ELR (cell line): ENCODE results near the gene PPFIA1.

Source experiments
- DNase-seq: peaks from one replicate; pipeline ENCODE4 v3.0.0-alpha.2; 2015; ENCODE audit warnings: low read depth

The PPFIA1 gene

DNA sequence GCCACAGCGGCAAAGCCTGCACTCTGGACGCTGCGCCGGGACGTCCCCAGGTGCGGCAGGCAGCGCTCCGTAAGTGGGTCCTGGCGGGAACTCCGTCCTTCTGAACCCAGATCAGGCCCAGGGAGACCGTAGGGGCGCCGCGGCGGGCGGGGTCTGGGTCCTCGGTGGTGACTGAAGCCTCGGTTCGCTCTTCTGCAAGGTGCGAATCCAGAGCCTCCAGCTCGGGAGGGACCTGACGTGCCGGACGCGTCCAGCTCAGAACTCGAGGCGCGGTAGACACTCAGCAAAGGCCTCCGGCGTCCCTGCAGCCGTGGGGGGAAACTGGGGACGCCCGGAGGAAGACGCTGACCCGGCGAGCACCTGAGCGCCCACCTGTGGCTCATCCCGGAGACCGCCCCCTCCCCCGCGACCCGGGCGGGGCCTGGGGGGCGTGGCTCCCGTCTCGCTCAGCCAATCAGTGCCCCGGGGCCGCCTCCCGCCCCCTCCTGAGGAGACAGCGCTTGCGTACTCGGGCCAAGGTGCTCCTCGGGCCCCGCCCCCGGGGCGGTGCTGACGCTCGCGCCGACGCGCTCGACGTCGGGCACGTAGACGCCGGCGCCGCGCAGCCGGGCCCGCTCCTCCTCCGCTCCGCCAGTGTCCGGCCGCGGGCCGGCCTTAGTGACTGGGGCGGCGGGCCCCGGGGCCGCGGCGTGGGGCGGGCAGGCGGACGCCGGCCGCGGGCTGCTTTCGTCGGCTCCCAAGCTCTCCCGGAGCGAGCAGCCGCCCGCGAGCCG is at the start of gene PPFIA1:
Gene PPFIA1, plus strand, starts transcription at position 587 of the 773 bp plus-strand sequence. CDS start 1,483 bp downstream, outside the sequence.
- DNase-seq, result peak; percentile 94

DNA sequence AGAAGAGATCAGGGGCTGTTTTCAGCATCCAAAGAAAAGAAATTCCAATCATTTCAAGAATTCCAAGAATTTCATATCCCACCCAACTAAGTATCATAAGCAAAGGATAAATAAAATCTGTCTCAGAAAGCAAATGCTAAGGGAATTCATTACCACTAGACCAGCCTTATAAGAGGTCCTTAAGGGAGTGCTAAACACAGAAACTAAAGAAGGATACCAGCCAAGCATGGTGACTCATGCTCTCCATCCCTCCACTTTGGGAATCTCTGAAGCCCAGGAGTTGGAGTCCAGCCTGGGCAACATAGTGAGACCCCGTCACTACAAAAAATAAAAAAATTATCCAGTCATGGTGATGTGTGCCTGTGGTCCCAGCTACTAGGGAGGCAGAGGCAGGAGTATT is 49.6 kb upstream of the PPFIA1 start:
- DNase-seq, result peak; percentile 20

DNA sequence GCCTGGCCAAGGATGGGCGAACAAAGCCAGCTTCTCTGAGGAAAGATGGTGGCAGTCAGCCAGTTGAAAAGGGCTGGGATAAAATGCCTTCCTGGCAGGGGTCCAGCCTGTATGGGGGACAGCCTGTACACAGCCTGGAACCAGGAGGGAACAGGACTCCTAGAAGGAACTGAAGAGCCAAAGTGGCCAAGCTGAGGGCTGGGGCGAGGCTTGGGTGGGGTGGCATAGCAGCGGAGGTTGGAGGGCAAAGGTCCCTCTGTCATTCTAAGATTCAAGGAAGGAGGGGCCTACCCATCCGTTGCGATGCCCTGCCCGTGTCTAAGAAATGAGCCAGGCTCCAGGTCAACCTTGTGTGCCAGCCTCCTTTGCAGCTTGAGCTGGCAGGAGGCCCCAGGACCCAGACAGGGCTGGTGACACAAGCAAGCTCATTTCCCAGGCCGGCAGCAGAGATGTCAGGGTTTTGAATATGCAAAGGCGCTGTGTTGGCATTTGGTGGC is 44.8 kb upstream of the PPFIA1 start:
- no peak for DNase-seq

DNA sequence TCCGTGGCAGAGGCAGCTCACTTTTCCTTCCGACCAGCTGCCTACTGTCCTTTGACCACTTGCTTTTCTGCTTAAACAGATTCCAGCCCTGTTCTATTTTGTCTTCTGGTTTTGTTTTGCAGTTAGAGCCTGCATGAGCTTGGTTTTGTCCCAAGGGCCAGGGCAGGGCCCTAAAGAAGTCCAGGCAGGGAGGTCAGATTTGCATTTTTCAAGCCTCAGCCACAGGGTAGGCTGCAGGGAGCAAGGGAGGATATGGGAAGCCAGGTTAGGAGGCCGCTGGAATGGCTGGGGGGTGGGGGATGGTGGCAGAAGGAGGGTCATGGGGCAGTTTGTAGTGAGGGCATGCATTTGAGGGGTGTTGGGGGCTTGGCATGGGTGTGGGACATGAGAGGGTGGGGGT is 44.3 kb upstream of the PPFIA1 start:
- no peak for DNase-seq

DNA sequence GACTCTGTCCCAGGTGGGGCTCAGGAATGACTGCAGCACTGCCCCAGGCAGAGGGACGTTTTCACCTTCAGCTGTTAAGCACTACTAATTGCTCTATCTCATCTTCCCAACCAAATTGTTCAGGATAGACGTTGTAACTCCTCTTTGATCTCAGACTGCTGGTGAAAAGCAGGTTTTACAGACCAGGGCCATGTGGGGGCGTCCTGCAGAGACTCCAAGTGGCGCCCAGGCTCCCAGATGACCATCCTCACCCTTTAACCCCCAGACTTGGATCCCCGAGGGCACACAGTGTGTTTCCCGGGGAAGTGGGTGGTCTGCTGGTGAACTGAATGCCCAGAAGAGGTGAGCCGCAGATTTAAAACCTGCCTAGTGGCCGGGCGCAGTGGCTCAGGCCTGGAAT is 43.5 kb upstream of the PPFIA1 start:
- DNase-seq, result peak; percentile 49

DNA sequence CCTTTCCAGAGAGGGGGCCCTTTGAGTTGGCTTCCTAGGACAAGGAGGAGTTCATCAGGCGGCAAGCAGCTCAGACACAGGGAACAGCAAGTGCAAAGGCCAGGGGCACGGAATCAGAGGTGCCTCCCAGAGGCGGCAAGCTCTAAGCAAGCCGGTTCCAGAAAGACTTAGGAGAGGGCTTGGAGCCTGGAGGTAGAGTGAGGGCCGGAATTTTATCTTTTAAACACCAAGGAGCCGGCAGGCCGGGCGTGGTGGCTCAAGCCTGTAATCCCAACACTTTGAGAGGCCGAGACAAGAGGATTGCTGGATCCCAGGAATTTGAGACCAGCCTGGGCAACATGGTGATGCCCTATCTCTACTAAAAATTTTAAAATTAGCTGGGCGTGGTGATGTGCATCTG is 40.8 kb upstream of the PPFIA1 start:
- DNase-seq, result no peak

DNA sequence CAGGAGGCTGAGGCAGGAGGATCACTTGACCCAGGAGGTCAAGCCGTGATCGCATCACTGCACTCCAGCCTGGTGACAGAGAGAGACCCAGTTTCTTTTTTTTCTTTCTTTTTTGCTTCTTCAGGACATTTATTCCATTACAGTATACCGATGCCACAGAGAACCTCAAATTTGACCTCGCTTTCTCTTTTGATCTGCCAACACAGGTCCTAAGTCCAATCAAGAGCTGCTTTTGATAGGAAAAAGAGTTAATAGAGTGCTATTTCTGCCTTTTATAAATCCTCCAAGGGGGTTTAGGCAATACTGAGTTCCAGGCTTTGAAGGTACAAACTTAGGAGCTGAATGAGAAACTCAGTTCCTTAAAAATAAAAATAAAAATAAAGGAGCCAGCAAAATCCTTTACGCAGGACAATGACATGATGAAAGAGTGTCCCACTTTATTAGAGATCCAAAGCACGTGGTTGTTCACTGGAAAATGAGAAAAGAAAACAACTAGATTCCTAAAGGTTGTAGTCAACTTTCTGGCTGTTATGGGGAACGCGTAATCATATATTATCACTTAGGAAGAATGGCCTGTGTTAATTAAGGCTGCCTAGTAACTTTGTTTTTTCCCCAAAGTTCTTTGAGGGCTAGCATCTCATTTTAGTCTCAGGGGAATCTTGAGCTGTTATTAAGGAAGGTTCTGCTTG is 40.2 kb upstream of the PPFIA1 start:
- no peak for DNase-seq

DNA sequence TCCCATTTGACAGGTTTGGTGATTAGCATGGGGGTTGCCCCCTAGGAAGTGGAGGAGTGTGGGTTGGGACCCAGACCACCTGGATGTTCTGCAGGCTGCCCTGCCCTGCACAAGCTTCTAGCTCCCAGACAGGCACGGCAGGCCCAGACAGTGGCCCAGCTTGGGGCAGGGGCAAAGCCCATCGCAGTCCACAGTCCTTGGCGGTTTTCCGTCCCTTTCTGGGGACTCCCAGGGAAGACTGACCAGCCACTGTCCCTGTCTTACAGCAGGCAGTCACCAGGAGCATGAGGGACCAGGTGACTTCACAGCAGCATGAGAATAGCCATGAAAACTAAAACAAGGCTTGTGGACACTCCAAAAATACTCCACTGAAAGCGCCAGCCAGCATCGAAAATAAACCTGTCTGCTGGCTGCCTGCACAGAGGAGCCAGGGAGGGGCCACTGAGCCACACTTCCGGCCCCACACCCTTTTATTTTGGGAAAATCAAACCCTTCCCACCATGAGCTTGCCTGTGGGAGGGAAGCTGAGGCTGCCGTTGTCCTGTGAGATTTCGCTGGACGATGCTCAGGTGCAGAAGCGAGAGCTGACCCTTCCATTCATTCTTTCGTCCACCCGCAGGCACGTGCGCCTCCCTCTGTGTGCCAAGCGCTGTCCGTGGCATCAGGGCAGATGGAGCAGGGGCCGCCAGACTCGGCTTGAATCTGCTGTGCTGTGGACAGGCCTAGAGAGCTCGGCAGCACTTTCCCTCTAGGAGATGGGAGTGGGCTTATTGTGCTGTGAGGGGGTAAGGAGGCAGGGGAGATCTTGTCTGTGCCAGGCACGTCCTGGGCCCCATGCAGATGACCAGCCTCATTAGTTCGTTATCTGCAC is 39.4 kb upstream of the PPFIA1 start:
- DNase-seq, result no peak

DNA sequence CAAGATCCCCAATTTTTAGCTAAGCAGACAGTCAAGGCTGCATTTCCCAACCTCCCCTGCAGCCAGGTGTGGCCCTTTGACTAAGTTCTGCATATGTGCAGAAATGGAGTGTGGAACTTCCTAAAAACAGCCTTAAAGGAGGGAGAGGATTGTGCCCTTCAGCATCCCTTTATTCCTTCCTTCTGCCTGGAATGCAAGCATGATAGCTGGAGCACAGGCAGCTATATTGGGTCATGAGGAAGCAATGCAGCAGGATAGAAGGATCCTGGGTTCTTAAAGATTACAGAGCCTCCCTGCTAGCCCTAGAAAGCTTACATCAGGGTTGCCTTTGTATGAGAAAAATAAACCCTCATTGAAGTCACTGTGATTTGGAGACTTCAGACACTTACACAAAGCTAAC is 37.5 kb upstream of the PPFIA1 start:
- no peak for DNase-seq

DNA sequence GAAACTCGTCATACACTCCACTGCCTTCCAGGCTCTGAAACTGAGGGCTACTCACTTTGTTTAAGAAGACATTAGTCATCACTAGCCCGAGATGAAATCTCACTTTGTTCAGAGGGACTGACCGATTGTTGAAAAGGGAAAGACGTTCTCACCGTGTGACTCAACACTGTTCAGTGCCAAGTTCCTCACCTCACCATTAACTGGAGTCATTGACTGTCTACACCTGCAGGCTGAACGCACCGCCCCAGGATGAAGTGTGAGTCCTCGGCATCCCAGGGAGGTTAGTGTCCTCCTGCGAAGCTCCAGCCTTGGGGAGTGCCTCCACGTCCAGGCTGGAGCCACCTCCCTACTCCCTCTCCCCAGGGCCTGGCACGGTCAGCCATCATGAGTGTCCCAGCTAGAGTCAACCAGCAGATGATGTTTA is 37.0 kb upstream of the PPFIA1 start:
- DNase-seq, result peak; percentile 96

DNA sequence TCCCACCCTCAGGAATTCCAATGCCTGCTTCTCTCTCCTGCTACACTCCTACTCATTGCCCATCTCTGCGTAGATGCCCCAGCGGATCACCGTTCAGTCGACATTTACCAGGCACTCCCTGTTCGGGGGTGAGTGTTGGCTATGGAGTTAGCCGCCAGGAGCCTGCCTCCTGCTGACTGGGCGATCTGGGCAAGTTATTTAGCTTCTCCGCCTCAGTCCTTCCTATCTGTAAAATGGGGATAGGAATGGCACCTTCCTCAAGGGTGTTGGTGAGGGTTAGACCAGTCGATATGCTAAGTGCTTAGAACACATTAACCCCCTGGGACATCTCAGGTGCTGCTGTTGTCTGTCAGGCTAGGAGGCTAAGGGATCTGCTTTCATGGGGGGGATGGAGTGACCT is 36.5 kb upstream of the PPFIA1 start:
- DNase-seq, result no peak

DNA sequence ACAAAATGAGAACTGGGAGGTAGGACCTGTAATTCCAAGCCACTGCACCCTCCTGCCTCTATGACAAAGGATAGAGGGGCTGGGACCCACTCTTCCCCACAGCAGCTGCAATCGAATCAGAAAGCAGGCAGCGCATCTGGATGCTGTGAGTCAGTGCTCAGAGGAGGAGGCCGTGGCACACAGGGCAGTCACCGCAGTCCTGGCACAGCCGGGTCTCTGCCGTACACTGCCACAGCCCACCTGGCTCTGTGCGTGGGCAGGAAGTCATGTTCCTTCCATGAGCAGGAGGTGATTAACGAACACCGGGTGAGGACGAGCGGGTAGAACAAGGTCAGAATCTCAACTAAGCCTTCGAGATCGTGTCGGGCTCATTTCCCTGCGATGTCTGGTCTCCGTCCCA is 30.2 kb upstream of the PPFIA1 start:
- no peak for DNase-seq

DNA sequence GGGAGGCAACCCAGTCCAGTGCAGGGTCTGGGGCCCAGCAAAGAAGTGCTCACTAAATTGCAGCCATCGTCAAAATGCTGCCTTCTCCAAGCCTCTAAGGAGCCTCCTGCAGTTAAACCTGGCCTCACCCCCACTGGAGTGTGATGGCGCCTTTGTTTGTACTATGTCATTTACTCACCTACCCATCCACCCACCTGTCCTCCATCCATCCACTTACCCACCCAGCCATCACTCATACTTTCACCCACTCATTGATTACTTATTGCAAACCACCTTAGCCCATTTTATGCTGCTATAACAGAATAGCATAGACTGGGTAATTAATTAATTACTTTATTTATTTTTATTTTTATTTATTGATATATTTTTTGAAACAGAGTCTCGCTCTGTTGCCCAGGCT is 28.8 kb upstream of the PPFIA1 start:
- no peak for DNase-seq

DNA sequence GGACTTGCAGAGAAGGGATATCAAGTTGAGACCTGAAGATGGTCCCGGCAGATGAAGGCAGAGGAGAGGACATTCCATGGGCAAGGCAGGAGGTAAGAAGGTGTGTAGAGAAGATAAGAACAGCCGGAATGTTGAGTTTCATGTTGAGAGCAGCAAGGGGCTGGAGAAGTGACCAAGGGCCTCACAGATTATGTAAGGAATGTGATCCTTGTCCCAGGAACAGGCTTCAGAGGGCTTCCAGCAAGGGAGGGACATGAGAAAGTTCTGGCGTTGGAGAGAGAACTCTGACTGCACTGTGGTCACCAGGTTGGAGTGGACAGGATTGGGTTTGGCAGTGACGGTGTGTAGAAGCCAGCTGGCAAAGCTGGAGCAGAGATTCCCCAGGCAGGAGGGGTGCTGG is 27.6 kb upstream of the PPFIA1 start:
- no peak for DNase-seq

DNA sequence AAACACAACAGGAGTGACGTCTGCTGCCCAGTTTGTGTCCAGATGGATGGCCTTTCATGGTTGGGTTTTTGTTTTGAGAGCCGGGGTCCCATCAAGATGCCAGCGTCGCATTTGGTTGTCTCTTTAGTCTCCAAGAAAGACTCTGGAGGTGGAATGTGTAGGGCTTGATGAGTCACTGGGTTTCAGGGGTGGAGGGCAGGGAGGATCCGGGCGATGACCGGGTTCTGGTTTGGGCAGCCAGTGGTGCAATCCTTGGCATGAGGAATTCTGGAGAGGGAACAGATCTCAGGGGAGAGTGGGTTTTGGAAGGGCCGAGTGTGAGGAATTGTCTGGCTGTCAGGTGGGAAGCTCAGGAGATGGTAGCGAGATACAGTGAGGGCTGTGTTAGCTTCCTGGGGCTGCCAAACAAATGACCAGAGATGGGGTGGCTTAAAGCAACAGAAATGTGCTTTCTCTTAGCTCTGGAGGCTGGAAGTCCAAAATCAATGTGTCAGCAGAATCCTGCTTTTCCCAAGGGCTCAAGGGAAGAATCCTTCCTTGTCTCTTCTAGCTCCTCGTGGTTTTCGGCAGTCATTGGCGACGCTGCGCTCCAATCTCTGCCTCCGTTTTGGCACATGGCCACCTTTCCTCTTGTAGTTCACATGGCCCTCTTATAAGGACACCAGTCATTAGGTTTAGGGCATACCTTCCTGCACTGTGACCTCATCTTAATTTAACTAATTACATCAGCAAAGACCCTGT is 26.4 kb upstream of the PPFIA1 start:
- peak; percentile 57 for DNase-seq

DNA sequence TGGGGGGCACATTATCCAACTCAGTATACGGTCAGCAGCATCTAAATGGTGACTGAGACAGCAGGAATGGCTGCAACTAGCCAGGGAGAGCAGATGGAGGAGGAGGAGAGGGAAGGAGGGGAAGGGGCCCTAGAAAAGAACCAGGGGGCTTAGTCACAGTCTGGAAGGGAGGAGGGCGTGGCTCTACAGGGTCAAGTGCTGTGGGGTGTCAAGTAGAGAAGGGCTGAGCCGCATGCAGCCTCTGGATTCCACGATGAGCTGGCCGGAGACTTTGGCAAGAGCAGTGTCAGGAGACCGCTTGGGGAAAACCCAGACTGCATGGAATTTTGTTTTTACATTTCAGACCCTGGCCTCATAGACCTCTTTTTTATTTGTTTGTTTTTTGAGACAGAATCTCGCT is 25.8 kb upstream of the PPFIA1 start:
- DNase-seq, result peak; percentile 84

DNA sequence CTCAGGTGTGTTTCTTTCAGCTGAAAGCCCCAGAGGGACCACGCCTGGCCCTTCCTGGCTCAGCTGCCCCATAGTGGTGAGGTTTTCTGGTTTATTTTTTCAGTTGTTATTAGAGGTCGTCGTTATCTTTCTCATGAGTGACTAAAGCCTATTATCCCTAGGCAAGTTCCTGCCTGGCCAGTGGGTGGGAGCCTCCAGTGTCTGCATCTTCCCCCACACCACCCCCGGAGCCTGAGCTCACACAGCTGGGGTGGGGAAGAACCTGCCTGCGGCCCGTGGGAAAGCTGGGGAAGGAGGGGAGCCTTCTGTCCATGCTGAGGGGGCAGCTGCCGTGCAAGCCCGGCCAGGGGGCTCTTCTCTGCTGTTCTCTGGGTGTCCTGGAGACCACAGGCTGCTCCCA is 24.3 kb upstream of the PPFIA1 start:
- DNase-seq, result no peak

DNA sequence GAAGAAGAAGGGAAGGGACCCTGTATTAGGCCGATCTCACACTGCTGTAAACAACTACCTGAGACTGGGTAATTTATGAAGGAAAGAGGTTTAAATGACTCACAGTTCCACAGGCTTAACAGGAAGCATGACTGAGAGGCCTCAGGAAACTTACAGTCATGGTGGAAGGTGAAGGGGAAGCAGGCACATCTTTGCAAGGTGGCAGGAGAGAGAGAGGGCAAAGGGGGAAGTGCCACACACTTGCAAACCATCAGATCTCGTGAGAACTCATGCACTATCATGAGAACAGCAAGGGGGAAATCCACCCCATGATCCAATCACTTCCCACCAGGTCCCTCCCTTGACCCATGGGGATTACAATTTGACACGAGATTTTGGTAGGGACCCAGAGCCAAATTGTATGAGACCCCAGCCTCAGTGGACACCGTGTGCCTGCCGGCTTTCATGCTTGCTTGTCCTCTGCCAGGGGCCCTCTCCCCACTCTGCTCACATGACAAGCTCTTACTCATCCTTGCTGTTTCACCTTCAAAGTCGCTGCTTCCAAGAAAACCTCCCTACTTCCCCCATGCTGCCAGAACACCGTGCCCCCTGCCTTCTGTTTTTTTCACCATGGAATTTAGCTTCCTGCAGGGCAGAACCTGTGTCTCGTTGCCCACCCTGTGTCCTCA is 23.3 kb upstream of the PPFIA1 start:
- peak; percentile 17 for DNase-seq

DNA sequence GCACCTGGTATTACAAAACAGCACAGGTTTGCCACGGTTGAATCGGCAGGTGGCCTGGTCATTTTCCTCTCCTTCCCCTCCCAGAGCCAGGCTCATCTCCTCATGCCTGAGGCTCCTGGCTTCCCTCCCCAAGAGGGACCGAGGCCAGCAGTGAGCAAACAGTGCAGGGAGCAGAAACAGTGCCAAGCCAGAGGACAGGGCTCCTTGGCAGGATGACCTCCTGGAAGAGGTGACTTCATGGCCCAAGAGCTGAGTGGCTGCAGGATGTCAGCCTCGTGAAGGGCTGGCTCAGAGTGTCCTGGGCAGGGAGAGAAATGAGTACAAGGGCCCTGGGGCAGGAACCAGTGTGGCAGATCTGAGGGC is 22.8 kb upstream of the PPFIA1 start:
- no peak for DNase-seq

DNA sequence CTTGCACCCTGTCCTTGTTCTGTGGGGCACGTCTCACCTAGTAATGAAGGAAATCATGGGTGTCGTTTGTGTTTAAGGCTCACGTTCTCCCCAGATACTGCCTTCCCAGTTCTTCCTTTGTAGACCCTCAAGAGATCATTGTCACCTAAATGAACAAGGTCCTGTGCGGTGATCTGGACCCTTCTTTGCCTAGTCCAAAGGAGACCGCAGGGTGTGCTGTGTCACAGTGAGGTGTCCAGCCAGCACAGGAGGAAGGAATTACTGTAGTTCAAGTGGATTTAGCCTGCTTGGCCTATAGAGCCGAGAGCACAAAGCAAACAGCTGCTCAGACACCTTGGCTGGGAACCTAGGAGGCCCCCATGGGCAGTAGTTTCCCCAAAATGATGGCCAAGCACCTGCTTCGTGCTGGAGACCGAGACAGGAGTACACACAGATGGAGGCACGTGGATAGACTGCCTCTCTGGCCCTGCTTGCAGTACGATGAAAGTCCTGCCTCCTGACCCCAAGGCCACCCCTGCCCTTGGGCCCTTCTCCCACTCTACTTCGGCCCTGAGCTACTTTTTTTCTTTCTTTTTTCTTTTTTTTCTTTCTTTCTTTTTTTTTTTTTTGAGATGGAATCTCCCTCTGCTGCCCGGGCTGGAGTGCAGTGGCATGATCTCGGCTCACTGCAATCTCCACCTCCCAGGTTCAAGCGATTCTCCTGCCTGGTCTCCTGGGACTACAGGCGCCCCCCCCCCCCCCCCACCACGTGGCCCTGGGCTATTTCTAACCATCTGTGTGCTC is 19.4 kb upstream of the PPFIA1 start:
- DNase-seq, result peak; percentile 19
